ENCODE results near the gene MOB3A.

- TF ChIP-seq EZH2phosphoT487 (IDR thresholded peaks at IDR 0.05; ENCODE audit: low read depth) (no peak), CTCF (IDR thresholded peaks at IDR 0.05; ENCODE audit: low read depth, low read length) (no peak)
Measured at GRCh38 chr19:2139385-2140137, 43.4 kb upstream of the MOB3A start.

All from OCI-LY3 (cell line).